HEK293 (cell line): ENCODE results near the gene USP50.

Experiments
- CTCF ChIA-PET: fragments of 350-600 bp; formaldehyde crosslinking; extraction: SDS; loops from one replicate; lab custom pipeline; 2021; ENCODE audit warnings: antibody characterized with exemption; lab: Yijun Ruan, JAX
- POLR2A ChIA-PET: fragments of 300-600 bp; formaldehyde crosslinking; extraction: SDS; loops from one replicate; lab custom pipeline; 2020; ENCODE audit warnings: antibody characterized with exemption, inconsistent platforms; lab: Yijun Ruan, JAX
- H3K27ac ChIP-seq: fragments of 200-500 bp; sonication (Bioruptor generic); 2 replicates; pipeline ENCODE4 v1.5.1; 2014; ENCODE audit warnings: low read depth, low read length, control low read depth, inconsistent platforms; ENCODE audit errors: extremely low read depth
- H3K36me3 ChIP-seq, 2 experiments: fragments of 200-500 bp in 1 of 2; sonication (Bioruptor generic) in 1 of 2; 1 replicate in 1 of 2; 2 replicates in 1 of 2; pipeline ENCODE4 v1.5.1; 2014 to 2017; ENCODE audit warnings: inconsistent platforms in 2 of 2, low read length in 2 of 2; ENCODE audit not compliant: control insufficient read depth in 2 of 2, insufficient read depth in 1 of 2
- H3K4me1 ChIP-seq: fragments of 200-500 bp; sonication (Bioruptor generic); 2 replicates; pipeline ENCODE4 v1.5.1; 2014; ENCODE audit warnings: mild to moderate bottlenecking, low read length, inconsistent platforms; ENCODE audit not compliant: control insufficient read depth, insufficient read depth
- H3K4me3 ChIP-seq: 2 replicates; pipeline ENCODE4 v1.5.1; 2011; ENCODE audit warnings: low read depth, mild to moderate bottlenecking, control low read depth, low read length, moderate library complexity
- H3K9me3 ChIP-seq: fragments of 200-500 bp; sonication (Bioruptor generic); 2 replicates; pipeline ENCODE4 v1.5.1; 2014; ENCODE audit warnings: low read depth, low read length, inconsistent platforms; ENCODE audit not compliant: control insufficient read depth, insufficient read depth
- GLIS1 ChIP-seq: fragments of 450-650 bp; formaldehyde crosslinking; IDR thresholded peaks from 2 replicates; pipeline ENCODE4 v1.5.1; 2016; ENCODE audit warnings: missing biosample characterization, missing genetic modification characterization
- GLIS2 ChIP-seq: fragments of 450-650 bp; formaldehyde crosslinking; IDR thresholded peaks from 2 replicates; pipeline ENCODE4 v1.5.1; 2016; ENCODE audit warnings: missing biosample characterization, missing genetic modification characterization
- ZBTB1 ChIP-seq: fragments of 450-650 bp; formaldehyde crosslinking; IDR thresholded peaks from 2 replicates; pipeline ENCODE4 v1.5.1; 2016; ENCODE audit warnings: missing biosample characterization, missing genetic modification characterization
- ZFP41 ChIP-seq: fragments of 450-650 bp; formaldehyde crosslinking; IDR thresholded peaks from 2 replicates; pipeline ENCODE4 v1.5.1; 2016; ENCODE audit warnings: missing biosample characterization, missing genetic modification characterization, borderline replicate concordance
- ZFP69B ChIP-seq: fragments of 450-650 bp; formaldehyde crosslinking; IDR thresholded peaks from 2 replicates; pipeline ENCODE4 v1.5.1; 2016; ENCODE audit warnings: missing biosample characterization, missing genetic modification characterization
- ZNF132 ChIP-seq: fragments of 450-650 bp; formaldehyde crosslinking; IDR thresholded peaks from 2 replicates; pipeline ENCODE4 v1.5.1; 2017; ENCODE audit warnings: missing biosample characterization, missing genetic modification characterization, borderline replicate concordance
- ZNF138 ChIP-seq: fragments of 450-650 bp; formaldehyde crosslinking; IDR thresholded peaks from 2 replicates; pipeline ENCODE4 v1.5.1; 2016; ENCODE audit warnings: missing biosample characterization, missing genetic modification characterization, borderline replicate concordance
- ZNF146 ChIP-seq: fragments of 450-650 bp; formaldehyde crosslinking; IDR thresholded peaks from 2 replicates; pipeline ENCODE4 v1.5.1; 2016; ENCODE audit warnings: missing biosample characterization, missing genetic modification characterization
- ZNF16 ChIP-seq: fragments of 450-650 bp; formaldehyde crosslinking; IDR thresholded peaks from 2 replicates; pipeline ENCODE4 v1.5.1; 2016; ENCODE audit warnings: low read depth, missing biosample characterization, missing genetic modification characterization
- ZNF274 ChIP-seq, 2 experiments: fragments of 200-500 bp in 1 of 2; fragments of 450-650 bp in 1 of 2; sonication (Bioruptor generic) in 1 of 2; formaldehyde crosslinking in 1 of 2; IDR thresholded peaks; 2 replicates each; pipeline versions ENCODE4 v1.5.1 to v1.6.1; 2014 to 2016; ENCODE audit warnings: borderline replicate concordance in 1 of 2, inconsistent platforms in 1 of 2, low read length in 1 of 2, missing biosample characterization in 1 of 2, missing genetic modification characterization in 1 of 2
- ZNF354C ChIP-seq: fragments of 450-650 bp; formaldehyde crosslinking; IDR thresholded peaks from 2 replicates; pipeline ENCODE4 v1.5.1; 2016; ENCODE audit warnings: missing biosample characterization, missing genetic modification characterization, low read depth, borderline replicate concordance
- ZNF37A ChIP-seq: fragments of 450-650 bp; IDR thresholded peaks from 2 replicates; pipeline ENCODE4 v1.5.1; 2018; ENCODE audit warnings: missing biosample characterization, missing genetic modification characterization
- ZNF596 ChIP-seq: fragments of 450-650 bp; IDR thresholded peaks from 2 replicates; pipeline ENCODE4 v1.5.0; 2018; ENCODE audit warnings: missing biosample characterization, mild to moderate bottlenecking, missing genetic modification characterization, moderate library complexity
- ZNF654 ChIP-seq: fragments of 450-650 bp; formaldehyde crosslinking; IDR thresholded peaks from 2 replicates; pipeline ENCODE4 v1.5.1; 2016; ENCODE audit warnings: low read depth, missing biosample characterization, missing genetic modification characterization
- TF ChIP-seq, protein P1 (sequence below): fragments of 450-650 bp; formaldehyde crosslinking; IDR thresholded peaks from 2 replicates; pipeline ENCODE4 v1.5.1; 2017; ENCODE audit warnings: missing biosample characterization, missing genetic modification characterization
- TF ChIP-seq, protein P2 (sequence below): fragments of 450-650 bp; formaldehyde crosslinking; IDR thresholded peaks from 2 replicates; pipeline ENCODE4 v1.5.1; 2017; ENCODE audit warnings: missing biosample characterization, missing genetic modification characterization
- TF ChIP-seq, protein P3 (sequence below): fragments of 450-650 bp; formaldehyde crosslinking; IDR thresholded peaks from 2 replicates; pipeline ENCODE4 v1.5.1; 2016; ENCODE audit warnings: missing biosample characterization, missing genetic modification characterization
- TF ChIP-seq, protein P4 (sequence below): fragments of 450-650 bp; formaldehyde crosslinking; conservative IDR thresholded peaks from 2 replicates; pipeline ENCODE4 v1.5.1; 2016; ENCODE audit warnings: low read depth, missing biosample characterization, missing genetic modification characterization
- TF ChIP-seq, protein P5 (sequence below): fragments of 450-650 bp; formaldehyde crosslinking; IDR thresholded peaks from 2 replicates; pipeline ENCODE4 v1.5.1; 2016; ENCODE audit warnings: missing biosample characterization, missing genetic modification characterization
- TF ChIP-seq, protein P6 (sequence below): fragments of 450-650 bp; formaldehyde crosslinking; IDR thresholded peaks from 2 replicates; pipeline ENCODE4 v1.5.1; 2016; ENCODE audit warnings: missing biosample characterization, missing genetic modification characterization
- TF ChIP-seq, protein P7 (sequence below): fragments of 450-650 bp; formaldehyde crosslinking; IDR thresholded peaks from 2 replicates; pipeline ENCODE4 v1.5.1; 2016; ENCODE audit warnings: missing biosample characterization, missing genetic modification characterization

The USP50 gene

DNA sequence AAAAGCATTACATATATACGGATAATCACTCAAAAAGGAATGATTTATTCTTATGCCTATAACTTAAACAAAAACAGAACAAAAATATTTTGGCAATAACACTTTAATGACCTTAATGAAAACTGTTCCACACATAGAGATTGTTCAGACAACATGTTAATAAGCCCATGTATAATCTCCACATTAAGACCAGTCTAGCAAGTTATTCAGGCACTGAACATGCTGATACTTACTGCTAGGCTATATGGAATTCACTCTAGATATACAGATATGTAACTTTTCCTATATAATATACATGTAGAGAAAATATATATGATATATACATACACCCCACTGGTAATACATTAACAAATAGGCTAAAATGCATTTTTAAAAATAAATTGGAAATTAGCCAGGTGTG, 43.8 kb upstream of the USP50 start (continued):
- no peak for TF ChIP-seq ZNF37A
- TF ChIP-seq, protein P1, sequence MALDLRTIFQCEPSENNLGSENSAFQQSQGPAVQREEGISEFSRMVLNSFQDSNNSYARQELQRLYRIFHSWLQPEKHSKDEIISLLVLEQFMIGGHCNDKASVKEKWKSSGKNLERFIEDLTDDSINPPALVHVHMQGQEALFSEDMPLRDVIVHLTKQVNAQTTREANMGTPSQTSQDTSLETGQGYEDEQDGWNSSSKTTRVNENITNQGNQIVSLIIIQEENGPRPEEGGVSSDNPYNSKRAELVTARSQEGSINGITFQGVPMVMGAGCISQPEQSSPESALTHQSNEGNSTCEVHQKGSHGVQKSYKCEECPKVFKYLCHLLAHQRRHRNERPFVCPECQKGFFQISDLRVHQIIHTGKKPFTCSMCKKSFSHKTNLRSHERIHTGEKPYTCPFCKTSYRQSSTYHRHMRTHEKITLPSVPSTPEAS (tag by site-specific recombination): no peak
- TF ChIP-seq, protein P2, sequence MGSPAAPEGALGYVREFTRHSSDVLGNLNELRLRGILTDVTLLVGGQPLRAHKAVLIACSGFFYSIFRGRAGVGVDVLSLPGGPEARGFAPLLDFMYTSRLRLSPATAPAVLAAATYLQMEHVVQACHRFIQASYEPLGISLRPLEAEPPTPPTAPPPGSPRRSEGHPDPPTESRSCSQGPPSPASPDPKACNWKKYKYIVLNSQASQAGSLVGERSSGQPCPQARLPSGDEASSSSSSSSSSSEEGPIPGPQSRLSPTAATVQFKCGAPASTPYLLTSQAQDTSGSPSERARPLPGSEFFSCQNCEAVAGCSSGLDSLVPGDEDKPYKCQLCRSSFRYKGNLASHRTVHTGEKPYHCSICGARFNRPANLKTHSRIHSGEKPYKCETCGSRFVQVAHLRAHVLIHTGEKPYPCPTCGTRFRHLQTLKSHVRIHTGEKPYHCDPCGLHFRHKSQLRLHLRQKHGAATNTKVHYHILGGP (tag by site-specific recombination): no peak
- no peak for TF ChIP-seq ZNF146 (tag by site-specific recombination)

DNA sequence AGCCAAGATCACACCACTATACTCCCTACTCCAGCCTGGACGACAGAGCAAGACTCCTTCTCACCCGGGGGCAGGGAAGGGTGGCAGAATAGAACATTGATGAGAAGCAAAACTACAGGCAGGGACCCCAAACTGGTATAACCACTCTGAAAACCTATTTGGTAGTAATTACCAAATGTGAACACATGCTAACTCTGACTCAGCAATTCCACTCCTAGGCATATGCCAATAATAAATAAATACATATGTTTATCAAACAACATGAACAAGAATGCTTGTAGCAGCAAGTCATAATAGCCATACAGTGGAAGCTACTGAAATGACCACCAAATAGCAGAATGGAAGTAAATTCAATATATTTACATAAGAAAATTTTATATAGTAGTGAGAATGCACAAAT, 31.0 kb upstream of the USP50 start:
- POLR2A ChIA-PET: no interaction called here
- CTCF ChIA-PET: no interaction called here
- TF ChIP-seq ZBTB1 (tag by site-specific recombination) (no peak), ZFP41 (tag by site-specific recombination) (no peak), GLIS1 (tag by site-specific recombination) (no peak), ZNF16 (no peak), GLIS2 (tag by site-specific recombination) (no peak), ZFP69B (tag by site-specific recombination) (no peak), ZNF132 (tag by site-specific recombination) (no peak), ZNF274 (IDR thresholded peaks at IDR 0.05; ENCODE audit: low read length) (no peak), ZNF274 (tag by site-specific recombination; IDR thresholded peaks at IDR 0.05; ENCODE audit: borderline replicate concordance) (no peak), ZNF596 (tag by site-specific recombination) (no peak), ZNF138 (tag by site-specific recombination) (no peak), ZNF654 (tag by site-specific recombination) (no peak), ZNF354C (no peak)
- TF ChIP-seq, protein P3, sequence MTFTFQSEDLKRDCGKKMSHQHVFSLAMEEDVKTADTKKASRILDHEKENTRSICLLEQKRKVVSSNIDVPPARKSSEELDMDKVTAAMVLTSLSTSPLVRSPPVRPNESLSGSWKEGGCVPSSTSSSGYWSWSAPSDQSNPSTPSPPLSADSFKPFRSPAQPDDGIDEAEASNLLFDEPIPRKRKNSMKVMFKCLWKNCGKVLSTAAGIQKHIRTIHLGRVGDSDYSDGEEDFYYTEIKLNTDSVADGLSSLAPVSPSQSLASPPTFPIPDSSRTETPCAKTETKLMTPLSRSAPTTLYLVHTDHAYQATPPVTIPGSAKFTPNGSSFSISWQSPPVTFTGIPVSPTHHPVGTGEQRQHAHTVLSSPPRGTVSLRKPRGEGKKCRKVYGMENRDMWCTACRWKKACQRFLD (tag by site-specific recombination): no peak
- TF ChIP-seq, protein P4, sequence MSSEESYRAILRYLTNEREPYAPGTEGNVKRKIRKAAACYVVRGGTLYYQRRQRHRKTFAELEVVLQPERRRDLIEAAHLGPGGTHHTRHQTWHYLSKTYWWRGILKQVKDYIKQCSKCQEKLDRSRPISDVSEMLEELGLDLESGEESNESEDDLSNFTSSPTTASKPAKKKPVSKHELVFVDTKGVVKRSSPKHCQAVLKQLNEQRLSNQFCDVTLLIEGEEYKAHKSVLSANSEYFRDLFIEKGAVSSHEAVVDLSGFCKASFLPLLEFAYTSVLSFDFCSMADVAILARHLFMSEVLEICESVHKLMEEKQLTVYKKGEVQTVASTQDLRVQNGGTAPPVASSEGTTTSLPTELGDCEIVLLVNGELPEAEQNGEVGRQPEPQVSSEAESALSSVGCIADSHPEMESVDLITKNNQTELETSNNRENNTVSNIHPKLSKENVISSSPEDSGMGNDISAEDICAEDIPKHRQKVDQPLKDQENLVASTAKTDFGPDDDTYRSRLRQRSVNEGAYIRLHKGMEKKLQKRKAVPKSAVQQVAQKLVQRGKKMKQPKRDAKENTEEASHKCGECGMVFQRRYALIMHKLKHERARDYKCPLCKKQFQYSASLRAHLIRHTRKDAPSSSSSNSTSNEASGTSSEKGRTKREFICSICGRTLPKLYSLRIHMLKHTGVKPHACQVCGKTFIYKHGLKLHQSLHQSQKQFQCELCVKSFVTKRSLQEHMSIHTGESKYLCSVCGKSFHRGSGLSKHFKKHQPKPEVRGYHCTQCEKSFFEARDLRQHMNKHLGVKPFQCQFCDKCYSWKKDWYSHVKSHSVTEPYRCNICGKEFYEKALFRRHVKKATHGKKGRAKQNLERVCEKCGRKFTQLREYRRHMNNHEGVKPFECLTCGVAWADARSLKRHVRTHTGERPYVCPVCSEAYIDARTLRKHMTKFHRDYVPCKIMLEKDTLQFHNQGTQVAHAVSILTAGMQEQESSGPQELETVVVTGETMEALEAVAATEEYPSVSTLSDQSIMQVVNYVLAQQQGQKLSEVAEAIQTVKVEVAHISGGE (tag by site-specific recombination): no peak
- TF ChIP-seq, protein P5, sequence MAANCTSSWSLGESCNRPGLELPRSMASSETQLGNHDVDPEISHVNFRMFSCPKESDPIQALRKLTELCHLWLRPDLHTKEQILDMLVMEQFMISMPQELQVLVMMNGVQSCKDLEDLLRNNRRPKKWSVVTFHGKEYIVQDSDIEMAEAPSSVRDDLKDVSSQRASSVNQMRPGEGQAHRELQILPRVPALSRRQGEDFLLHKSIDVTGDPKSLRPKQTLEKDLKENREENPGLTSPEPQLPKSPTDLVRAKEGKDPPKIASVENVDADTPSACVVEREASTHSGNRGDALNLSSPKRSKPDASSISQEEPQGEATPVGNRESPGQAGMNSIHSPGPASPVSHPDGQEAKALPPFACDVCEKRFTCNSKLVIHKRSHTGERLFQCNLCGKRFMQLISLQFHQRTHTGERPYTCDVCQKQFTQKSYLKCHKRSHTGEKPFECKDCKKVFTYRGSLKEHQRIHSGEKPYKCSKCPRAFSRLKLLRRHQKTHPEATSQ (tag by site-specific recombination): no peak
- TF ChIP-seq, protein P6, sequence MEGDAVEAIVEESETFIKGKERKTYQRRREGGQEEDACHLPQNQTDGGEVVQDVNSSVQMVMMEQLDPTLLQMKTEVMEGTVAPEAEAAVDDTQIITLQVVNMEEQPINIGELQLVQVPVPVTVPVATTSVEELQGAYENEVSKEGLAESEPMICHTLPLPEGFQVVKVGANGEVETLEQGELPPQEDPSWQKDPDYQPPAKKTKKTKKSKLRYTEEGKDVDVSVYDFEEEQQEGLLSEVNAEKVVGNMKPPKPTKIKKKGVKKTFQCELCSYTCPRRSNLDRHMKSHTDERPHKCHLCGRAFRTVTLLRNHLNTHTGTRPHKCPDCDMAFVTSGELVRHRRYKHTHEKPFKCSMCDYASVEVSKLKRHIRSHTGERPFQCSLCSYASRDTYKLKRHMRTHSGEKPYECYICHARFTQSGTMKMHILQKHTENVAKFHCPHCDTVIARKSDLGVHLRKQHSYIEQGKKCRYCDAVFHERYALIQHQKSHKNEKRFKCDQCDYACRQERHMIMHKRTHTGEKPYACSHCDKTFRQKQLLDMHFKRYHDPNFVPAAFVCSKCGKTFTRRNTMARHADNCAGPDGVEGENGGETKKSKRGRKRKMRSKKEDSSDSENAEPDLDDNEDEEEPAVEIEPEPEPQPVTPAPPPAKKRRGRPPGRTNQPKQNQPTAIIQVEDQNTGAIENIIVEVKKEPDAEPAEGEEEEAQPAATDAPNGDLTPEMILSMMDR (tag by site-specific recombination): no peak
- TF ChIP-seq, protein P7, sequence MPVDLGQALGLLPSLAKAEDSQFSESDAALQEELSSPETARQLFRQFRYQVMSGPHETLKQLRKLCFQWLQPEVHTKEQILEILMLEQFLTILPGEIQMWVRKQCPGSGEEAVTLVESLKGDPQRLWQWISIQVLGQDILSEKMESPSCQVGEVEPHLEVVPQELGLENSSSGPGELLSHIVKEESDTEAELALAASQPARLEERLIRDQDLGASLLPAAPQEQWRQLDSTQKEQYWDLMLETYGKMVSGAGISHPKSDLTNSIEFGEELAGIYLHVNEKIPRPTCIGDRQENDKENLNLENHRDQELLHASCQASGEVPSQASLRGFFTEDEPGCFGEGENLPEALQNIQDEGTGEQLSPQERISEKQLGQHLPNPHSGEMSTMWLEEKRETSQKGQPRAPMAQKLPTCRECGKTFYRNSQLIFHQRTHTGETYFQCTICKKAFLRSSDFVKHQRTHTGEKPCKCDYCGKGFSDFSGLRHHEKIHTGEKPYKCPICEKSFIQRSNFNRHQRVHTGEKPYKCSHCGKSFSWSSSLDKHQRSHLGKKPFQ (tag by site-specific recombination): no peak
- H3K4me3 ChIP-seq: no peak overlapping the region
- no peak overlapping the region for H3K27ac ChIP-seq
- H3K9me3 ChIP-seq: no peaks in the 10 kb centered on the region
- no peaks in the 10 kb centered on the region for H3K4me1 ChIP-seq
- peaks cover 5 to 51% of the 10 kb centered on the region in 2 experiments for H3K36me3 ChIP-seq
